ENCODE results near the gene AKAP10. TPM values are rescaled to one million over a fixed set of nuclear protein-coding genes. Genes with fewer than 3 reads are reported as not detected.

The AKAP10 gene
- total RNA-seq, 1 experiment from 2014 or later, result 20.2 TPM

DNA sequence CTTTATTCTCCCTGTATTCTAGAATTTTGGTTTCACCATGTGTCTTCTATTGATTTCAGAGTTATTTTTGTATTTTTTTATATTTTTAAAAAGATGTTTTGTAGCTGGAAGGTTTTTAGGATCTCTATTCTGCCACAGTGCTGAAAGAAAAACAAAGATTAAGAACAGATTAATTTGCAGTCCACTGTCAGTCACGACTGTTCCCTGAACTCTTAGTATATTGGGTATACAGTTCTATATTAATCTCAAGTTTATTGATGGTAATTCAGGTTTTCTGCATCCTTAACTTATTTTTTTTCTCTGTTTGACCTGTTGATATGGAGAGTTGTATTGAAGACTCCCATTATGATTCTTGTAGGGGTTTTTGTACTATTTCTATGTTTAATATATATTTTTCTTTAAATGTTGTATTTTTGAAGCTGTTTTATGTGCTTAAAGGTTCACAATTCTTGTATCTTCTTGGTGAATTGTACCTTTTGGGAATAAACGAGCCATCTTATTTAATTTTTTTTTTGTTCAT lies 34.4 kb upstream of the AKAP10 start:
- WGBS (ENCODE audit: extremely low coverage, insufficient read length, low lambda C conversion rate), result no CpG with 5 or more reads among the region's 2 CpGs

More for the DNA sequence above, 34.4 kb upstream of the AKAP10 start:
- no peak overlapping the region for H3K4me3 Mint-ChIP-seq
- H2BK5ac ChIP-seq (ENCODE audit: insufficient read length, low read length), result no peak overlapping the region
- H3K4me1 Mint-ChIP-seq, result peaks cover 11 to 16% of the 10 kb centered on the region in 2 experiments
- no peaks in the 10 kb centered on the region for H3K27me3 ChIP-seq (ENCODE audit: insufficient read depth, low read length)
- peaks cover 31% of the 10 kb centered on the region for H3K27me3 Mint-ChIP-seq (ENCODE audit: low read depth)
- no peaks in the 10 kb centered on the region for H3K79me2 ChIP-seq (ENCODE audit: insufficient read depth, low read length)
- H3T11ph ChIP-seq (ENCODE audit: low read length), result no peak overlapping the region
- no peak overlapping the region for H3K4me2 ChIP-seq (ENCODE audit: insufficient read depth, insufficient read length, low read length)
- no peak overlapping the region for H4K8ac ChIP-seq (replicated peaks; ENCODE audit: insufficient read length, low read depth, low read length)
- H2BK20ac ChIP-seq (ENCODE audit: low read depth, low read length, poor library complexity, severe bottlenecking), result no peak overlapping the region
- H4K5ac ChIP-seq (ENCODE audit: insufficient read length, low read depth, low read length), result no peak overlapping the region
- H2BK120ac ChIP-seq (ENCODE audit: low read depth, low read length, poor library complexity, severe bottlenecking), result no peak overlapping the region
- H3K4me1 ChIP-seq (ENCODE audit: insufficient read depth, low read length), result no peaks in the 10 kb centered on the region
- H3K9ac ChIP-seq (ENCODE audit: extremely low read depth, insufficient read length, low read length), result no peak overlapping the region
- no peak overlapping the region for H2AFZ ChIP-seq (ENCODE audit: low read length)
- H3K27ac Mint-ChIP-seq, result no peak overlapping the region
- H3K23ac ChIP-seq (ENCODE audit: insufficient read length, low read depth, low read length), result no peak overlapping the region
- no peak overlapping the region for H3K27ac ChIP-seq (ENCODE audit: insufficient read length, low read depth, low read length)
- H3K9me3 ChIP-seq (ENCODE audit: control insufficient read depth, low read depth, low read length), result no peaks in the 10 kb centered on the region
- no peak overlapping the region for H3K56ac ChIP-seq (ENCODE audit: insufficient read length, low read depth, low read length)
- peaks cover 6% of the 10 kb centered on the region for H3K23me2 ChIP-seq (ENCODE audit: insufficient read length, low read depth, low read length, poor library complexity, severe bottlenecking)
- H3K14ac ChIP-seq (ENCODE audit: insufficient read depth, low read length), result no peak overlapping the region
- H3K18ac ChIP-seq (ENCODE audit: insufficient read length, low read depth, low read length), result no peak overlapping the region
- no peaks in the 10 kb centered on the region for H4K20me1 ChIP-seq (ENCODE audit: control insufficient read depth, insufficient read depth, insufficient read length)
- H3K4ac ChIP-seq (ENCODE audit: low read depth, low read length), result no peak overlapping the region
- no peak overlapping the region for H2AK5ac ChIP-seq (ENCODE audit: insufficient read length, low read length)
- H2BK15ac ChIP-seq (ENCODE audit: low read depth, low read length), result no peak overlapping the region
- no peak overlapping the region for H4K91ac ChIP-seq (ENCODE audit: insufficient read length, low read depth, low read length)
- H2BK12ac ChIP-seq (ENCODE audit: insufficient read length, low read depth, low read length), result no peak overlapping the region
- no peaks in the 10 kb centered on the region; a peak in 2 of 5 replicates for H3K9me3 Mint-ChIP-seq
- H3K79me1 ChIP-seq (ENCODE audit: insufficient read depth, low read depth, low read length, poor library complexity, severe bottlenecking), result no peaks in the 10 kb centered on the region
- TF ChIP-seq, protein P1, sequence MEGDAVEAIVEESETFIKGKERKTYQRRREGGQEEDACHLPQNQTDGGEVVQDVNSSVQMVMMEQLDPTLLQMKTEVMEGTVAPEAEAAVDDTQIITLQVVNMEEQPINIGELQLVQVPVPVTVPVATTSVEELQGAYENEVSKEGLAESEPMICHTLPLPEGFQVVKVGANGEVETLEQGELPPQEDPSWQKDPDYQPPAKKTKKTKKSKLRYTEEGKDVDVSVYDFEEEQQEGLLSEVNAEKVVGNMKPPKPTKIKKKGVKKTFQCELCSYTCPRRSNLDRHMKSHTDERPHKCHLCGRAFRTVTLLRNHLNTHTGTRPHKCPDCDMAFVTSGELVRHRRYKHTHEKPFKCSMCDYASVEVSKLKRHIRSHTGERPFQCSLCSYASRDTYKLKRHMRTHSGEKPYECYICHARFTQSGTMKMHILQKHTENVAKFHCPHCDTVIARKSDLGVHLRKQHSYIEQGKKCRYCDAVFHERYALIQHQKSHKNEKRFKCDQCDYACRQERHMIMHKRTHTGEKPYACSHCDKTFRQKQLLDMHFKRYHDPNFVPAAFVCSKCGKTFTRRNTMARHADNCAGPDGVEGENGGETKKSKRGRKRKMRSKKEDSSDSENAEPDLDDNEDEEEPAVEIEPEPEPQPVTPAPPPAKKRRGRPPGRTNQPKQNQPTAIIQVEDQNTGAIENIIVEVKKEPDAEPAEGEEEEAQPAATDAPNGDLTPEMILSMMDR (conservative IDR thresholded peaks at IDR 0.05), result no peak
- H3K36me3 Mint-ChIP-seq (ENCODE audit: insufficient read depth in 1 of 3, low read depth in 3 of 3), result peaks cover 0 to 3% (median 2%) of the 10 kb centered on the region in 3 experiments; a peak in 3 of 7 replicates
- DNase-seq, result no peak
